ENCODE data around the gene ABCA4. TPM values are rescaled to one million over a fixed set of nuclear protein-coding genes. Genes with fewer than 3 reads are reported as not detected.

Gene ABCA4
- total RNA-seq, 6 donors from 2014 or later, result under 0.01 to 1.3 (median 0.53) TPM

GRCh38 chr1:94039514-94039870, 81.5 kb downstream of the ABCA4 start:
- H3K9me3 ChIP-seq, result no peaks in the 10 kb centered on the region
- H3K36me3 ChIP-seq, result no peaks in the 10 kb centered on the region
- WGBS, 2 donors, result 0 to 6% methylated on average over 4 of the region's 4 CpGs
- TF ChIP-seq EP300 (IDR thresholded peaks at IDR 0.05), result no peak
- TF ChIP-seq, protein P1, sequence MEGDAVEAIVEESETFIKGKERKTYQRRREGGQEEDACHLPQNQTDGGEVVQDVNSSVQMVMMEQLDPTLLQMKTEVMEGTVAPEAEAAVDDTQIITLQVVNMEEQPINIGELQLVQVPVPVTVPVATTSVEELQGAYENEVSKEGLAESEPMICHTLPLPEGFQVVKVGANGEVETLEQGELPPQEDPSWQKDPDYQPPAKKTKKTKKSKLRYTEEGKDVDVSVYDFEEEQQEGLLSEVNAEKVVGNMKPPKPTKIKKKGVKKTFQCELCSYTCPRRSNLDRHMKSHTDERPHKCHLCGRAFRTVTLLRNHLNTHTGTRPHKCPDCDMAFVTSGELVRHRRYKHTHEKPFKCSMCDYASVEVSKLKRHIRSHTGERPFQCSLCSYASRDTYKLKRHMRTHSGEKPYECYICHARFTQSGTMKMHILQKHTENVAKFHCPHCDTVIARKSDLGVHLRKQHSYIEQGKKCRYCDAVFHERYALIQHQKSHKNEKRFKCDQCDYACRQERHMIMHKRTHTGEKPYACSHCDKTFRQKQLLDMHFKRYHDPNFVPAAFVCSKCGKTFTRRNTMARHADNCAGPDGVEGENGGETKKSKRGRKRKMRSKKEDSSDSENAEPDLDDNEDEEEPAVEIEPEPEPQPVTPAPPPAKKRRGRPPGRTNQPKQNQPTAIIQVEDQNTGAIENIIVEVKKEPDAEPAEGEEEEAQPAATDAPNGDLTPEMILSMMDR (IDR thresholded peaks at IDR 0.05), result peak; percentile 55 to 84 (median 72)
- ATAC-seq (ENCODE audit: low FRiP score in 2 of 2) (peak; percentile 56 to 62), DNase-seq (peak in 1 of 2 donors; percentile 71)
- H3K4me1 ChIP-seq, result peaks cover 5 to 27% (median 17%) of the 10 kb centered on the region in 4 donors
- H3K4me3 ChIP-seq, result no peak overlapping the region
- H3K27ac ChIP-seq, result peak overlapping the region in 1 of 4 donors; percentile 38
- H3K27me3 ChIP-seq, result no peaks in the 10 kb centered on the region

- 63 to 64% methylated on average over 3 of the region's 3 CpGs for WGBS, 2 donors
- peaks cover 0 to 18% (median 12%) of the 10 kb centered on the region in 4 donors for H3K4me1 ChIP-seq
- H3K27me3 ChIP-seq, result no peaks in the 10 kb centered on the region
- DNase-seq, result no peak
- H3K9me3 ChIP-seq, result no peaks in the 10 kb centered on the region
- peak overlapping the region in 1 of 4 donors; percentile 7 for H3K27ac ChIP-seq
- ATAC-seq (ENCODE audit: low FRiP score in 2 of 2), result no peak
- H3K4me3 ChIP-seq, result no peak overlapping the region
- TF ChIP-seq, protein P1 (IDR thresholded peaks at IDR 0.05), result no peak
- TF ChIP-seq POLR2AphosphoS5 (IDR thresholded peaks at IDR 0.05), result peak in 1 of 2 donors; percentile 43
- TF ChIP-seq POLR2A (IDR thresholded peaks at IDR 0.05), result no peak
- TF ChIP-seq EP300 (IDR thresholded peaks at IDR 0.05), result no peak
- H3K36me3 ChIP-seq, result no peaks in the 10 kb centered on the region
Observed at GRCh38 chr1:94038511-94038910, 82.4 kb downstream of the ABCA4 start.

DNA sequence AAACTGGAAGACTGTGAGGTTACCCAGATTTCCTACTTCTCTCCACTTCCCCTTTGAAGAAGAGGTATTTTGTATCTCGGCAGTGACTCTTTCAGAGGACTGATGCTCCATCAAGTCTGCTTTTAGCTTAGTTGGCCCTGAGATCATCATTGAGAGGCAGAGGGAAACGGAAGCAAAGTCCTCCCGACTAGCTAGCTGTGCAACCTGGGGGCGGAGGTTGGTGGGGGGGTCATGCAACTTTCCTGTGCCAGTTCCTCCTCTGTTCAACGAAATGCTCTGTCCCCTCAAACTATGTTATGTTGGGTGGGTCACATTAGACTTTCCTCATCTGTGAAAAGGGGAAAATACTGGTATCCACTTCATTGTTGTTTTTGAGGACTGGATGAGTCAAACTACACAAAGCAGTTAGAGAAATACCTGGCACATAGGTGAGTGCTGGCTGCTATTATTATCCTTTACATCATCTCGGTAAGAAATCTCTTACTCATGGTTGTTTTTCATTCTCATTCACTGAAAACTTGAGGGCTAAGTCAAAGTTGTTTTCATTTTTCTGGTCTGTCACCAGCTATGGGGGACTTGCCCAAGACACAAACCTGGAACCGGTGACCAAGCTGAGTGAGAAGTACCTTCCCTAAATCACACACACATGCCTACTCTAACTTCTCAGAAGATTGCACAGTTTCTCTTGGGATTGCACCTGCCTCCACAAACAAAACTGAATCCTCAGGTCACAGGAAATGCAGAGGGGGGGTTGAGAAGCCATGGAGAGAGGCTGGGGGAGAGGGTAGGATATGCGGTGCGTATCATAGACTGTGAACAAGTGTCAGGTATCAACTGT, 83.3 kb downstream of the ABCA4 start:
- H3K4me3 ChIP-seq, result no peak overlapping the region
- H3K27me3 ChIP-seq, result no peaks in the 10 kb centered on the region
- no peaks in the 10 kb centered on the region for H3K36me3 ChIP-seq
- ATAC-seq (ENCODE audit: low FRiP score in 2 of 2), result no peak
- H3K9me3 ChIP-seq, result no peaks in the 10 kb centered on the region
- TF ChIP-seq POLR2A (IDR thresholded peaks at IDR 0.05), result no peak
- DNase-seq, result no peak
- 78 to 80% methylated on average over 9 of the region's 9 CpGs for WGBS, 2 donors
- no peak overlapping the region for H3K27ac ChIP-seq
- peaks cover 0 to 12% (median 10%) of the 10 kb centered on the region in 4 donors for H3K4me1 ChIP-seq

DNA sequence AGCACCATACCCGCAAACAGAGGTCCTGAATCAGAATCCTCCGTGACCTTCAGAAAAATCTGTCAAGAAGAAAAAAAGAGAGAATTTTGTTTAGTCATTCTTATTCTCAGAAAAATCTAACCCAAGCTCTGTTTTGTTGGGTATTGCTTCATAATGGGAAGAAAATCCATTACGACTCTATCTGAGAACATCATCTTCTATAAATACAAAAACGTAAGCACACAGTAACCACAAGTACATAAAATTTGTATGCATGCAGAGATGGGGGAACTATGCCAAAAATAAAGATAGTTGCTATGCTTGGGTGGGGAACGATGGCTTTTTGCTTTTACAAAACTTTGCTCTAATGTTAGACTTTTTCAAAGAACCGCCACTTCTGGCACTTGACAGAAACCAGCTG, 84.2 kb downstream of the ABCA4 start:
- Histone ChIP-seq H3K27me3 (no peaks in the 10 kb centered on the region), H3K4me1 (peaks cover 0 to 12% (median 10%) of the 10 kb centered on the region in 4 donors), H3K36me3 (no peaks in the 10 kb centered on the region), H3K27ac (no peak overlapping the region), H3K4me3 (no peak overlapping the region), H3K9me3 (no peaks in the 10 kb centered on the region)
- no peak for DNase-seq
- TF ChIP-seq, protein P1 (IDR thresholded peaks at IDR 0.05), result no peak
- no peak for TF ChIP-seq EP300 (IDR thresholded peaks at IDR 0.05)
- TF ChIP-seq POLR2A (IDR thresholded peaks at IDR 0.05), result no peak
- no peak for TF ChIP-seq POLR2AphosphoS5 (IDR thresholded peaks at IDR 0.05)
- 66 to 72% methylated on average over 6 of the region's 6 CpGs for WGBS, 2 donors
- no peak for ATAC-seq (ENCODE audit: low FRiP score in 2 of 2)

- WGBS, 2 donors, result 83 to 84% methylated on average over 3 of the region's 3 CpGs
- Histone ChIP-seq H3K4me1 (peaks cover 0 to 3% (median 0%) of the 10 kb centered on the region in 4 donors), H3K27ac (no peak overlapping the region), H3K4me3 (no peak overlapping the region), H3K9me3 (no peaks in the 10 kb centered on the region), H3K36me3 (no peaks in the 10 kb centered on the region), H3K27me3 (no peaks in the 10 kb centered on the region)
- TF ChIP-seq EP300 (IDR thresholded peaks at IDR 0.05) (no peak), POLR2A (IDR thresholded peaks at IDR 0.05) (no peak)
- TF ChIP-seq, protein P1 (IDR thresholded peaks at IDR 0.05), result no peak
- DNase-seq (no peak), ATAC-seq (ENCODE audit: low FRiP score in 2 of 2) (no peak)
Observed at GRCh38 chr1:94033849-94034248, 87.1 kb downstream of the ABCA4 start.
